BJ (cell line): ENCODE results near the gene NFIA. TPM values are rescaled to one million over a fixed set of nuclear protein-coding genes. Genes with fewer than 3 reads are reported as not detected.

Experiments
- CTCF ChIA-PET: fragments of 350-600 bp; formaldehyde crosslinking; extraction: SDS; loops from one replicate; lab custom pipeline; 2021; ENCODE audit warnings: antibody characterized with exemption, inconsistent platforms; lab: Yijun Ruan, JAX
- POLR2A ChIA-PET: fragments of 300-600 bp; sonication (Branson Sonifier 250); formaldehyde crosslinking; extraction: SDS; loops from one replicate; lab custom pipeline; 2021; ENCODE audit warnings: antibody characterized with exemption; lab: Charles Lee
- DNase-seq: peaks from one replicate; pipeline ENCODE4 v3.0.0-alpha.2; 2011; ENCODE audit warnings: low read depth
- H3K27me3 ChIP-seq: 2 replicates; pipeline ENCODE4 v1.6.0; 2011; ENCODE audit warnings: low read length; ENCODE audit not compliant: control insufficient read depth, insufficient read depth
- H3K36me3 ChIP-seq: 2 replicates; pipeline ENCODE4 v1.5.1; 2011; ENCODE audit warnings: low read length; ENCODE audit not compliant: control insufficient read depth, insufficient read depth
- H3K4me3 ChIP-seq: 2 replicates; pipeline ENCODE4 v1.5.1; 2011; ENCODE audit warnings: low read depth, mild to moderate bottlenecking, control low read depth, low read length
- polyA plus RNA-seq: library from polyadenylated mRNA; depleted of rRNA; stranded (reverse); fragments of >200 nt; gene quantifications from 2 replicates; pipeline ENCODE4 v1.2.3, GENCODE V29; 2011
- TF ChIP-seq, protein P1 (sequence below): IDR thresholded peaks from 2 replicates; pipeline ENCODE4 v1.5.1; 2011; ENCODE audit warnings: low read depth, mild to moderate bottlenecking, control low read depth, inconsistent platforms, low read length, moderate library complexity; ENCODE audit not compliant: insufficient read depth

NFIA gene
- polyA plus RNA-seq, 1 experiment: 4.5 TPM

DNA sequence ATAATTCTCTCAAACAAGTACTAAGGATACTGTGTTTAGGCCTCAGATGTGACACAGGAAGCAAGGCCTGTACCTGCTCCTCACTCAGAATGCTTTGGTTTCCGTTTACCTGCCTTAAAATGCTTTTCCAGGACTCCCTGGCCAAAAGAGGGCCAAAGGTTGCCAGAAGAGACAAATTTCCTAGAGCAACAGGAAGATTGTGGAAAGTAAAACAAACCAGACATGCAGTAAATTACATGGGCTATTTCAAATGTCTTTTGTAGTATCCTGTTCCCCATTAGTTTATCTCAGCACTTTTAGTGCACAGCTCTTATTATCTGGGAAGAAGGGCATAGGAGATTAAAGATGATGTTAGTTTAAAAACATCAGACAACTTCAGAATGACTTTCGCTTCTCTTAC, 280.0 kb downstream of the NFIA start:
- ChIA-PET CTCF (no interaction called here), POLR2A (no interaction called here)
- TF ChIP-seq, protein P1, sequence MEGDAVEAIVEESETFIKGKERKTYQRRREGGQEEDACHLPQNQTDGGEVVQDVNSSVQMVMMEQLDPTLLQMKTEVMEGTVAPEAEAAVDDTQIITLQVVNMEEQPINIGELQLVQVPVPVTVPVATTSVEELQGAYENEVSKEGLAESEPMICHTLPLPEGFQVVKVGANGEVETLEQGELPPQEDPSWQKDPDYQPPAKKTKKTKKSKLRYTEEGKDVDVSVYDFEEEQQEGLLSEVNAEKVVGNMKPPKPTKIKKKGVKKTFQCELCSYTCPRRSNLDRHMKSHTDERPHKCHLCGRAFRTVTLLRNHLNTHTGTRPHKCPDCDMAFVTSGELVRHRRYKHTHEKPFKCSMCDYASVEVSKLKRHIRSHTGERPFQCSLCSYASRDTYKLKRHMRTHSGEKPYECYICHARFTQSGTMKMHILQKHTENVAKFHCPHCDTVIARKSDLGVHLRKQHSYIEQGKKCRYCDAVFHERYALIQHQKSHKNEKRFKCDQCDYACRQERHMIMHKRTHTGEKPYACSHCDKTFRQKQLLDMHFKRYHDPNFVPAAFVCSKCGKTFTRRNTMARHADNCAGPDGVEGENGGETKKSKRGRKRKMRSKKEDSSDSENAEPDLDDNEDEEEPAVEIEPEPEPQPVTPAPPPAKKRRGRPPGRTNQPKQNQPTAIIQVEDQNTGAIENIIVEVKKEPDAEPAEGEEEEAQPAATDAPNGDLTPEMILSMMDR: no peak
- H3K36me3 ChIP-seq: no peaks in the 10 kb centered on the region
- DNase-seq: no peak
- H3K27me3 ChIP-seq: no peaks in the 10 kb centered on the region
- no peak overlapping the region for H3K4me3 ChIP-seq

DNA sequence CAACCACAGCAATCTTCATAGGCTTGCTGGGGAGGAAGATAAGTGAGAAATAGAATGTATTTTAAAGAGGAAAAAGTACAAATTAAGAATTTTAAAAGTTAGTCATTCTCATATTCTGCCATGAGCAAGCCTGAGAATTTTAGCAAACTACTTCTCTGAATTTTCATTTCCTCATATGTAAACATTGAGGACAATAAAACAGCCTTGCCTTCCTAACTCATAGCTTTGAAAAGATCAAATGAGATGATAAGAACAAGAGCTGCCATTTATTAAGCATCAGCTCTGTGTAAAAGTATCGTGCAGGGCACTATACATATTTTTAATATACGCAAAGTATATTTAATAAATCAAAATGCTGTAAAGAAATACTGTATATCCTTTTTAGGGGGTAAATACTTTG, 286.0 kb downstream of the NFIA start:
- CTCF ChIA-PET: interaction anchor here (0.9 to 2.2 kb wide), 3 partner anchors 9 to 326 kb away, joined by 3 to 8 read pairs (median 3); no protein-coding TSS in a partner anchor
- no peaks in the 10 kb centered on the region for H3K36me3 ChIP-seq
- no peaks in the 10 kb centered on the region for H3K27me3 ChIP-seq
- TF ChIP-seq, protein P1: no peak
- H3K4me3 ChIP-seq: no peak overlapping the region
- DNase-seq: no peak
- POLR2A ChIA-PET: no interaction called here

DNA sequence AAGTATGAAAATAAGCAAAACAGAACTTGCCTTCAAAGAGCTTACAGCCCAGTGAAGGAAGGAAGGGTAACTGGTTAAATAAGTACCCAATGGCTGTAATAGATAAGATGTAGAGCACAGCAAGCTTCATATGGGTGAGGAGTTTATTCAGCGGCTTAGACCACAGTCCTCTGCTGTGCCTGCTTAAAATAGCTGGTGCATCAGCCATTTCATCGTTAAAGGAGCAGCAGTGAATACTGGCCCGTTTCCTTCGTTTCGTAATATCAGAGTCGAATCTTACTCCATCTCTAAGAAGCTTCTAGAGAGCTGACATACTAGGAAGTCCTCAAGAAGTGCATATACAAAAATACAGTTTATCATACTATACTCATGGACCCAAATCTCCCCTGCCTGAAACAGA, 286.5 kb downstream of the NFIA start:
- H3K27me3 ChIP-seq: no peaks in the 10 kb centered on the region
- POLR2A ChIA-PET: no interaction called here
- H3K4me3 ChIP-seq: no peak overlapping the region
- TF ChIP-seq, protein P1: no peak
- no peaks in the 10 kb centered on the region for H3K36me3 ChIP-seq
- CTCF ChIA-PET: interaction anchor here (0.9 to 2.2 kb wide), 2 partner anchors 9 to 27 kb away, joined by 3 to 8 read pairs; no protein-coding TSS in a partner anchor
- DNase-seq: no peak

DNA sequence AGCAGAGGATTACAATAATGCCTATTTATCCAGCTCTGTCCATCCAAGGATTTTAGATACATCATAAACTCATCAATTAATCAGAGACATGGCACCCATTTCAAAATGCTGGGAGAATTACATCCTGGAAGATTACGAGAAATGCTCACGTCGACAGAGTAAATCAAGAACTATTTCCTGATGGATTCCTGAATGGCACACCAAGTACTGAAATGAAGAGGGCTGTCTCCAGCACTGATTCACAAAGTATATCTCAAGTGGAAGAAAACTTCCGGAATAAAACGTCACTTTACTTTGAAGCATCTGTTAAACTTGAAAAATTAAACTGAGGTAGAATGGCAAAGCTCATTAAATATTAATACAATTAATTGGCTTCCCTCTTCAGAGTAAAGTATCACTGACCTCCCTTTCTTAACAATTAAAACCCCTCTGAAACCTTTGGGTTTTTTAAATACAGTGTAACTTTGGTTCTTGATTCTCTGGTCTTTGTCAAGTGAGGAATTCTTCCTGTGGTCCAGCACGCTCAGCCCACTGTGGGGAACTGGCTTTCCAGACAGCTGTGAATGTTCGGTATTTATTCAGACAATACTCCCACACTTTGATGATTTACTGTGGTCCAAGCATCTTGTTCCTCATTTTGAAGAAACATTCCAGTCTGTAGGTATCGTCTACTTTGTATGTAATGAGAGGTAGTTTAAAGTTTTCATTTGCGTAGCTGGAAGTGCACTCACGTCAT, 288.0 kb downstream of the NFIA start:
- TF ChIP-seq, protein P1: no peak
- Histone ChIP-seq H3K4me3 (no peak overlapping the region), H3K27me3 (no peaks in the 10 kb centered on the region), H3K36me3 (no peaks in the 10 kb centered on the region)
- ChIA-PET CTCF (interaction anchor here (0.6 to 2.2 kb wide), 3 partner anchors 11 to 1265 kb away, joined by 3 to 8 read pairs (median 3); no protein-coding TSS in a partner anchor), POLR2A (no interaction called here)
- no peak for DNase-seq

DNA sequence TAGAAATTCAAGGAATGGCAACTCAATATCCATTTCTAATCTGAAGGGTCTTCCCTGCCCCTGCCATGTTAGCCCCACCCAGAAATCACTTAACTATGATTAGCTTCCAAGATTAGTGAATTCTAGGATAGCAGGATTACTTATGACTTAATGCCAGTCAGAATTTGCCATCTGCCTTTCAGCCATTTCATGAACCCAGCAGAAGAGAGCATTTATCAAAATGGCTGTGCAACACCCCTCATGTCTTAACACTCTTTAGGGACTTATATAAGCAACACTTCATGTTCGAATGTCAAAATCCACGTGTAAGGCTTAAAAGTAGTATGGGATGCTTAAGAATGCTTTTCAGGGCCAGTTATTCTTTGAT, 288.5 kb downstream of the NFIA start:
- CTCF ChIA-PET: interaction anchor here (0.6 kb wide), 1 partner anchor 1266 kb away, joined by 3 read pairs; no protein-coding TSS in a partner anchor
- H3K4me3 ChIP-seq: no peak overlapping the region
- TF ChIP-seq, protein P1: no peak
- H3K36me3 ChIP-seq: no peaks in the 10 kb centered on the region
- H3K27me3 ChIP-seq: no peaks in the 10 kb centered on the region
- POLR2A ChIA-PET: no interaction called here
- DNase-seq: no peak
